Breast epithelium (tissue), 3 donors: ENCODE measurements around the gene SNX15.

Source experiments
- CTCF ChIP-seq, 3 donors: fragments of 450-650 bp; IDR thresholded peaks; one replicate each; pipeline ENCODE4 v1.5.1; 2016 to 2017; ENCODE audit warnings: antibody characterized with exemption in 3 of 3, mild to moderate bottlenecking in 3 of 3, moderate library complexity in 3 of 3
- POLR2A ChIP-seq: fragments of 450-650 bp; IDR thresholded peaks from one replicate; pipeline ENCODE4 v1.6.1; 2016; ENCODE audit warnings: antibody characterized with exemption, mild to moderate bottlenecking, moderate library complexity

DNA sequence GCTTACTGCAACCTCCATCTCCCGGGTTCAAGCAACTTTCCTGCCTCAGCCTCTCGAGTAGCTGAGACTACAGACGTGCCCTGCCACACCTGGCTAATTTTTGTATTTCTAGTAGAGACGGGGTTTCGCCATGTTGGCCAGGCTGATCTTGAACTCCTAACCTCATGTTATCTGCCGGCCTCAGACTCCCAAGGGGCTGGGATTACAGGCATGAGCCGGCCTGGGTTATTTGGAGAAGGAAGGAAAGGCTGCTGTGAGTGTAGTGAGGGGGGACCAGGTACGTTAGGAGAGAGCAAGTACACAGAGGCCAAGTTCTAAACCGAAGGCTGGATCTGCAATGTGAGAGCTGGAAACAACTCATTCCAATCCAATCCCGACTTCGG is 30.9 kb upstream of the SNX15 start:
- TF ChIP-seq CTCF (IDR thresholded peaks at IDR 0.05): no peak
- no peak for TF ChIP-seq POLR2A
